Activated CD4-positive, alpha-beta T cell treated with anti-CD3 and anti-CD28 coated beads, Interleukin-2, amount 50 U/mL, for 1 hour (primary cell): ENCODE results near the gene COX4I1.

Source experiments
- DNase-seq: peaks from one replicate; pipeline ENCODE4 v3.0.0-alpha.2; 2020

Gene COX4I1

GRCh38 chr16:85844169-85844481 lies 44.6 kb downstream of the COX4I1 start:
- no peak for DNase-seq

- DNase-seq, result no peak
Observed at GRCh38 chr16:85844786-85845185, 45.3 kb downstream of the COX4I1 start.

- no peak for DNase-seq
Observed at GRCh38 chr16:85845266-85845665, 45.8 kb downstream of the COX4I1 start.

GRCh38 chr16:85846461-85846860 lies 47.0 kb downstream of the COX4I1 start:
- no peak for DNase-seq

- no peak for DNase-seq
Observed at GRCh38 chr16:85847036-85847435, 47.5 kb downstream of the COX4I1 start.

- no peak for DNase-seq
Observed at GRCh38 chr16:85847681-85848601, 48.4 kb downstream of the COX4I1 start.

- DNase-seq, result no peak
Observed at GRCh38 chr16:85848986-85849385, 49.5 kb downstream of the COX4I1 start.

- DNase-seq, result no peak
Observed at GRCh38 chr16:85849388-85849787, 49.9 kb downstream of the COX4I1 start.

GRCh38 chr16:85850344-85850880 lies 50.9 kb downstream of the COX4I1 start:
- no peak for DNase-seq

- no peak for DNase-seq
Observed at GRCh38 chr16:85851034-85851785, 51.7 kb downstream of the COX4I1 start.

- no peak for DNase-seq
Observed at GRCh38 chr16:85853547-85854545, 54.4 kb downstream of the COX4I1 start.

GRCh38 chr16:85854935-85855334 lies 55.4 kb downstream of the COX4I1 start:
- DNase-seq, result no peak

- no peak for DNase-seq
Observed at GRCh38 chr16:85856079-85856478, 56.6 kb downstream of the COX4I1 start.

- DNase-seq, result no peak
Observed at GRCh38 chr16:85856585-85856984, 57.1 kb downstream of the COX4I1 start.
